TTC549 (cell line): ENCODE measurements around the gene MCM9.
"Not testable (repeated sequence)": the region's sequence is repeated elsewhere in the genome, so short reads cannot be mapped to it uniquely, and the experiment has no call there.

Source experiments
- FAIRE-seq: peaks from 2 replicates; lab custom pipeline; 2012; peaks lifted over from hg19 to GRCh38; lab: Jason Lieb, UNC

MCM9 gene

GRCh38 chr6:118893064-118893806, 41.7 kb downstream of the MCM9 start:
- no peak for FAIRE-seq

- no peak for FAIRE-seq
Measured at GRCh38 chr6:118892355-118892991, 42.5 kb downstream of the MCM9 start.

- FAIRE-seq = no peak
Measured at GRCh38 chr6:118890997-118891790, 43.8 kb downstream of the MCM9 start.

- no peak for FAIRE-seq
Measured at GRCh38 chr6:118889163-118889562, 45.8 kb downstream of the MCM9 start.

GRCh38 chr6:118886641-118887040, 48.3 kb downstream of the MCM9 start:
- no peak for FAIRE-seq

GRCh38 chr6:118882314-118882905, 52.5 kb downstream of the MCM9 start:
- no peak for FAIRE-seq

- no peak for FAIRE-seq
Measured at GRCh38 chr6:118881440-118882313, 53.3 kb downstream of the MCM9 start.

- FAIRE-seq = no peak
Measured at GRCh38 chr6:118877806-118878205, 57.2 kb downstream of the MCM9 start.

- FAIRE-seq = no peak
Measured at GRCh38 chr6:118876814-118877213, 58.1 kb downstream of the MCM9 start.

GRCh38 chr6:118876198-118876597, 58.8 kb downstream of the MCM9 start:
- no peak for FAIRE-seq

- FAIRE-seq = no peak
Measured at GRCh38 chr6:118875672-118876071, 59.3 kb downstream of the MCM9 start.

GRCh38 chr6:118873239-118873638, 61.7 kb downstream of the MCM9 start:
- no peak for FAIRE-seq

- FAIRE-seq = no peak
Measured at GRCh38 chr6:118872726-118873125, 62.2 kb downstream of the MCM9 start.

- FAIRE-seq = no peak
Measured at GRCh38 chr6:118872318-118872717, 62.6 kb downstream of the MCM9 start.

GRCh38 chr6:118871331-118871730, 63.6 kb downstream of the MCM9 start:
- FAIRE-seq = no peak

GRCh38 chr6:118869894-118870589, 64.9 kb downstream of the MCM9 start:
- no peak for FAIRE-seq

GRCh38 chr6:118869350-118869749, 65.6 kb downstream of the MCM9 start:
- no peak for FAIRE-seq

- FAIRE-seq = not testable (repeated sequence)
Measured at GRCh38 chr6:118868901-118869300, 66.1 kb downstream of the MCM9 start.

GRCh38 chr6:118867181-118867580, 67.8 kb downstream of the MCM9 start:
- no peak for FAIRE-seq

GRCh38 chr6:118865100-118865391, 69.9 kb downstream of the MCM9 start:
- FAIRE-seq = no peak

- no peak for FAIRE-seq
Measured at GRCh38 chr6:118864341-118865099, 70.4 kb downstream of the MCM9 start.
